Left lung (tissue), 10 donors: ENCODE measurements around the gene AHCYL2. TPM values are rescaled to one million over a fixed set of nuclear protein-coding genes. Genes with fewer than 3 reads are reported as not detected.
A peak's percentile ranks its signal among the peaks of the same experiment; 100 is the strongest.

Experiments
- ATAC-seq: fragments of 200-7000 bp; cut with Tn5 transposase; one replicate; pipeline ENCODE4 v1.9.1; 2020; ENCODE audit warnings: moderate library complexity
- DNase-seq, 4 donors: peaks; one replicate each; pipeline ENCODE4 v3.0.0-alpha.2; 2013 to 2020
- H3K27ac ChIP-seq, 2 donors: fragments of 200-600 bp; sonication (generic) in 1 of 2; one replicate each; pipeline versions ENCODE4 v1.5.0 to v1.8.0; 2020 to 2021
- H3K27me3 ChIP-seq, 2 donors: fragments of 200-600 bp; sonication (generic) in 1 of 2; one replicate each; pipeline versions ENCODE4 v1.5.0 to v1.8.0; 2020 to 2021
- H3K36me3 ChIP-seq, 2 donors: fragments of 200-600 bp; sonication (generic) in 1 of 2; one replicate each; pipeline versions ENCODE4 v1.5.0 to v1.8.0; 2020 to 2021
- H3K4me1 ChIP-seq, 2 donors: fragments of 200-600 bp; one replicate each; pipeline ENCODE4 v1.8.0; 2021
- H3K4me3 ChIP-seq, 2 donors: fragments of 200-600 bp; sonication (generic) in 1 of 2; one replicate each; pipeline versions ENCODE4 v1.5.0 to v1.8.0; 2020 to 2021; ENCODE audit warnings: mild to moderate bottlenecking in 1 of 2
- H3K9me3 ChIP-seq, 2 donors: fragments of 200-600 bp; sonication (generic) in 1 of 2; one replicate each; pipeline versions ENCODE4 v1.5.0 to v1.8.0; 2020 to 2021
- CTCF ChIP-seq, 2 donors: fragments of 200-600 bp; sonication (generic) in 1 of 2; IDR thresholded peaks; one replicate each; pipeline versions ENCODE4 v1.5.0 to v1.8.0; 2021; ENCODE audit warnings: antibody characterized with exemption in 2 of 2
- intact Hi-C, 2 donors: fragments of 100-400 bp; cut with DNase I; formaldehyde crosslinking; loops; one replicate each; pipeline versions ENCODE4 v1.11.2 to v1.14.2; 2022
- polyA plus RNA-seq, 6 donors: library from polyadenylated mRNA; unstranded; fragments of 120-200 nt; gene quantifications; one replicate each; pipeline ENCODE4 v1.2.1, GENCODE V29; 2013; ENCODE audit not compliant: insufficient read length in 6 of 6
- total RNA-seq, 2 donors: library from RNA; stranded (reverse); fragmentation: NEBNext Ultra II Directional; extraction: Animal tissue kit (Norgen Biotek cat#: 25700); gene quantifications; one replicate each; pipeline ENCODE4 v1.2.1, GENCODE V29; 2021
- donor health status: DM: no; HTN: yes; CAD: no.
- donor health status: DM: no; HTN: no; CAD: no.

AHCYL2 gene
- total and polyA plus RNA-seq, 8 donors = 16.2 to 219 (median 21.3) TPM

- DNase-seq = no peak
- H3K27ac ChIP-seq = no peak overlapping the region
These were observed 131.3 kb downstream of the AHCYL2 start for GRCh38 chr7:129356176-129356575.

GRCh38 chr7:129359176-129359575 lies 134.3 kb downstream of the AHCYL2 start:
- Histone ChIP-seq H3K4me1 (no peaks in the 10 kb centered on the region), H3K4me3 (no peak overlapping the region), H3K9me3 (no peaks in the 10 kb centered on the region), H3K36me3 (no peaks in the 10 kb centered on the region), H3K27me3 (no peaks in the 10 kb centered on the region), H3K27ac (no peak overlapping the region)
- ATAC-seq = peak; percentile 72
- no peak for TF ChIP-seq CTCF (IDR thresholded peaks at IDR 0.05)
- no peak for DNase-seq
- intact Hi-C loops = no loop called here

More at GRCh38 chr7:129356176-129356575, 131.3 kb downstream of the AHCYL2 start:
- Histone ChIP-seq H3K27me3 (no peaks in the 10 kb centered on the region), H3K4me3 (no peak overlapping the region), H3K36me3 (no peaks in the 10 kb centered on the region), H3K4me1 (no peaks in the 10 kb centered on the region), H3K9me3 (no peaks in the 10 kb centered on the region)
- intact Hi-C loops = no loop called here
- TF ChIP-seq CTCF (IDR thresholded peaks at IDR 0.05) = no peak
- no peak for ATAC-seq

- DNase-seq (no peak), ATAC-seq (peak; percentile 53)
- H3K27me3 ChIP-seq = no peaks in the 10 kb centered on the region
- H3K36me3 ChIP-seq = no peaks in the 10 kb centered on the region
- TF ChIP-seq CTCF (IDR thresholded peaks at IDR 0.05) = no peak
- no peak overlapping the region for H3K27ac ChIP-seq
- H3K9me3 ChIP-seq = no peaks in the 10 kb centered on the region
- intact Hi-C loops = loop anchor here in 1 of 2 donors (10.0 kb wide), 1 partner anchor 285 kb away; no protein-coding TSS in a partner anchor
- H3K4me1 ChIP-seq = no peaks in the 10 kb centered on the region
- no peak overlapping the region for H3K4me3 ChIP-seq
These were observed 134.8 kb downstream of the AHCYL2 start for GRCh38 chr7:129359638-129360037.

- no peak for DNase-seq
- intact Hi-C loops = loop anchor here in 1 of 2 donors (10.0 kb wide), 1 partner anchor 283 kb away; no protein-coding TSS in a partner anchor
- Histone ChIP-seq H3K4me3 (no peak overlapping the region), H3K27ac (no peak overlapping the region), H3K4me1 (no peaks in the 10 kb centered on the region), H3K36me3 (no peaks in the 10 kb centered on the region), H3K27me3 (no peaks in the 10 kb centered on the region), H3K9me3 (no peaks in the 10 kb centered on the region)
- ATAC-seq = no peak
- no peak for TF ChIP-seq CTCF (IDR thresholded peaks at IDR 0.05)
These were observed 136.9 kb downstream of the AHCYL2 start for GRCh38 chr7:129361771-129362170.

- ATAC-seq = no peak
- Histone ChIP-seq H3K4me1 (peaks cover 0 to 5% of the 10 kb centered on the region in 2 donors), H3K27me3 (no peaks in the 10 kb centered on the region), H3K9me3 (no peaks in the 10 kb centered on the region), H3K4me3 (no peak overlapping the region), H3K36me3 (no peaks in the 10 kb centered on the region), H3K27ac (no peak overlapping the region)
- intact Hi-C loops = loop anchor here in 1 of 2 donors (10.0 kb wide), 1 partner anchor 282 kb away; no protein-coding TSS in a partner anchor
- TF ChIP-seq CTCF (IDR thresholded peaks at IDR 0.05) = no peak
- no peak for DNase-seq
These were observed 137.7 kb downstream of the AHCYL2 start for GRCh38 chr7:129362496-129362895.
